HFFc6 (cell line): ENCODE results near the gene LBHD2. TPM values are rescaled to one million over a fixed set of nuclear protein-coding genes. Genes with fewer than 3 reads are reported as not detected.
"Not testable (repeated sequence)": the region's sequence is repeated elsewhere in the genome, so short reads cannot be mapped to it uniquely, and the experiment has no call there.

Experiments
- DNase-seq: peaks from one replicate; pipeline ENCODE4 v3.0.0-alpha.2; 2018
- H3K27ac Mint-ChIP-seq: 2 replicates; pipeline ENCODE4 v1.8.0; 2020; ENCODE audit warnings: mild to moderate bottlenecking, mixed read lengths
- H3K27me3 Mint-ChIP-seq: 2 replicates; pipeline ENCODE4 v1.8.0; 2021; ENCODE audit warnings: mild to moderate bottlenecking, moderate library complexity, mixed read lengths; ENCODE audit not compliant: insufficient read depth
- H3K36me3 Mint-ChIP-seq: 2 replicates; pipeline ENCODE4 v1.8.0; 2021; ENCODE audit warnings: low read depth, mixed read lengths
- H3K4me1 Mint-ChIP-seq: 2 replicates; pipeline ENCODE4 v1.8.0; 2020; ENCODE audit warnings: low read depth, mixed read lengths
- H3K4me3 Mint-ChIP-seq: 2 replicates; pipeline ENCODE4 v1.8.0; 2020; ENCODE audit warnings: mild to moderate bottlenecking, moderate library complexity, mixed read lengths
- H3K9me3 Mint-ChIP-seq: 2 replicates; pipeline ENCODE4 v1.8.0; 2020; ENCODE audit warnings: mild to moderate bottlenecking, mixed read lengths
- total RNA-seq, 6 experiments: library from RNA; stranded (reverse); fragmentation: NEBNext Ultra II Directional; extraction: Animal tissue kit (Norgen Biotek cat#: 25700); gene quantifications; 2 replicates in 1 of 6; 3 replicates in 5 of 6; pipeline ENCODE4 v1.2.3, GENCODE V29; 2021
- TF ChIP-seq, protein P1 (sequence below): fragments of 200-600 bp; sonication (generic); IDR thresholded peaks from 2 replicates; pipeline ENCODE4 v1.5.0; 2021; ENCODE audit warnings: antibody characterized with exemption, mild to moderate bottlenecking

The LBHD2 gene
- total RNA-seq, 6 experiments from 2014 or later, result not detected

- TF ChIP-seq, protein P1, sequence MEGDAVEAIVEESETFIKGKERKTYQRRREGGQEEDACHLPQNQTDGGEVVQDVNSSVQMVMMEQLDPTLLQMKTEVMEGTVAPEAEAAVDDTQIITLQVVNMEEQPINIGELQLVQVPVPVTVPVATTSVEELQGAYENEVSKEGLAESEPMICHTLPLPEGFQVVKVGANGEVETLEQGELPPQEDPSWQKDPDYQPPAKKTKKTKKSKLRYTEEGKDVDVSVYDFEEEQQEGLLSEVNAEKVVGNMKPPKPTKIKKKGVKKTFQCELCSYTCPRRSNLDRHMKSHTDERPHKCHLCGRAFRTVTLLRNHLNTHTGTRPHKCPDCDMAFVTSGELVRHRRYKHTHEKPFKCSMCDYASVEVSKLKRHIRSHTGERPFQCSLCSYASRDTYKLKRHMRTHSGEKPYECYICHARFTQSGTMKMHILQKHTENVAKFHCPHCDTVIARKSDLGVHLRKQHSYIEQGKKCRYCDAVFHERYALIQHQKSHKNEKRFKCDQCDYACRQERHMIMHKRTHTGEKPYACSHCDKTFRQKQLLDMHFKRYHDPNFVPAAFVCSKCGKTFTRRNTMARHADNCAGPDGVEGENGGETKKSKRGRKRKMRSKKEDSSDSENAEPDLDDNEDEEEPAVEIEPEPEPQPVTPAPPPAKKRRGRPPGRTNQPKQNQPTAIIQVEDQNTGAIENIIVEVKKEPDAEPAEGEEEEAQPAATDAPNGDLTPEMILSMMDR, result no peak
- no peaks in the 10 kb centered on the region for H3K9me3 Mint-ChIP-seq
- no peaks in the 10 kb centered on the region for H3K36me3 Mint-ChIP-seq
- peaks cover 14% of the 10 kb centered on the region for H3K4me1 Mint-ChIP-seq
- no peak overlapping the region for H3K4me3 Mint-ChIP-seq
- peaks cover 1% of the 10 kb centered on the region; the same call in 1 of the 2 replicates for H3K27me3 Mint-ChIP-seq
- H3K27ac Mint-ChIP-seq, result no peak overlapping the region
- DNase-seq, result no peak
These were observed 32.6 kb downstream of the LBHD2 start for GRCh38 chr14:103116636-103117035.

GRCh38 chr14:103117499-103117898 lies 33.5 kb downstream of the LBHD2 start:
- not testable (repeated sequence) for H3K27me3 Mint-ChIP-seq, DNase-seq, H3K4me3 Mint-ChIP-seq, H3K27ac Mint-ChIP-seq, H3K9me3 Mint-ChIP-seq, H3K36me3 Mint-ChIP-seq
- H3K4me1 Mint-ChIP-seq, result peaks cover 19% of the 10 kb centered on the region

DNA sequence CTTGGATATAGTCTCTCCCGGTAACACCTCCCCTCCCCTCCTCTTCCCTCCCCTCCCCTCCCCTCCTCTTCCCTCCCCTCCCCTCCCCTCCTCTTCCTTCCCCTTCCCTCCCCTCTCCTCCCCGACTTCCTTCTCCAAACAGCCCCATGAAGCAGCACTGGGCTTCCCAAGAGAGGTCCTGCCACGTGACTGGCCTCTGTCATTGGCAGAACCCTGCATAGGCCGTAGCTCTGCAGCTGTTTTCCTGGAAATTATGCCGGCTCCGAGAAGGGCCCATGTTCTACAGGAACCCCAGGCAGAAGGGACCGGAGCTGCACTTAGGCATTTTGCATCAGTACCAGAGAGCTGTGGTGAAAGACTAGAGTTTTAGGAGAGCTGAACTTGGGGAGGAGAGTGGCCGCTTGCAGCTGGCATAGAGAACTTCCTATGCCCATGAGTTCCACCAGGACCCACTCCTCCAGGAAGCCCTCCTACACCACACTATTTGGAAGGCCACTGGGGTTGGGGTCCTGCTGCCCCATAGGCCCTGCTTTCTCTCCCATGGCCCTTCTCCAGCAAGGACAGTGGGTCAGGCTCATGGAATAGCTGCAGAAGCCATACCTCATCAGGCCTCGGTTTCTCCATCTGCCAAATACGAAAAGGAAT lies 34.1 kb downstream of the LBHD2 start:
- Mint-ChIP-seq H3K27me3 (peaks cover 1% of the 10 kb centered on the region; the same call in 1 of the 2 replicates), H3K36me3 (no peaks in the 10 kb centered on the region), H3K4me1 (peaks cover 19% of the 10 kb centered on the region), H3K4me3 (no peak overlapping the region), H3K27ac (no peak overlapping the region), H3K9me3 (no peaks in the 10 kb centered on the region)
- TF ChIP-seq, protein P1, result no peak
- DNase-seq, result no peak

GRCh38 chr14:103118663-103119404 lies 34.8 kb downstream of the LBHD2 start:
- no peak for DNase-seq
- Mint-ChIP-seq H3K4me3 (no peak overlapping the region), H3K9me3 (no peaks in the 10 kb centered on the region), H3K27ac (no peak overlapping the region), H3K27me3 (peaks cover 1% of the 10 kb centered on the region; the same call in 1 of the 2 replicates), H3K36me3 (no peaks in the 10 kb centered on the region), H3K4me1 (peaks cover 20% of the 10 kb centered on the region)
- TF ChIP-seq, protein P1, result no peak

- not testable (repeated sequence) for H3K36me3 Mint-ChIP-seq, H3K27ac Mint-ChIP-seq, H3K9me3 Mint-ChIP-seq, DNase-seq, H3K4me3 Mint-ChIP-seq, H3K27me3 Mint-ChIP-seq
- peaks cover 27% of the 10 kb centered on the region for H3K4me1 Mint-ChIP-seq
These were observed 35.5 kb downstream of the LBHD2 start for GRCh38 chr14:103119527-103119926.

- peaks cover 3% of the 10 kb centered on the region for H3K27me3 Mint-ChIP-seq
These were observed 37.3 kb downstream of the LBHD2 start for GRCh38 chr14:103121121-103121845.

More at GRCh38 chr14:103121121-103121845, 37.3 kb downstream of the LBHD2 start:
- Mint-ChIP-seq H3K36me3 (no peaks in the 10 kb centered on the region), H3K27ac (no peak overlapping the region), H3K4me1 (peaks cover 16% of the 10 kb centered on the region), H3K4me3 (no peak overlapping the region), H3K9me3 (no peaks in the 10 kb centered on the region)
- DNase-seq, result no peak
- TF ChIP-seq, protein P1, result no peak
